Hepatocyte (in vitro differentiated cells): Measurements from ENCODE around the gene REPS2.

Experiments
- EZH2 ChIP-seq: fragments of 200-600 bp; sonication (generic); IDR thresholded peaks from 2 replicates; pipeline ENCODE4 v1.6.1; 2016; ENCODE audit warnings: antibody characterized with exemption, mild to moderate bottlenecking, borderline replicate concordance
- EZH2phosphoT487 ChIP-seq: fragments of 200-600 bp; sonication (generic); IDR thresholded peaks from one replicate; pipeline ENCODE4 v1.6.1; 2018; ENCODE audit warnings: antibody characterized with exemption, mild to moderate bottlenecking, low read depth, moderate library complexity; ENCODE audit not compliant: unreplicated experiment, severe bottlenecking
- TF ChIP-seq, protein P1 (sequence below): fragments of 200-600 bp; sonication (generic); IDR thresholded peaks from 2 replicates; pipeline ENCODE4 v1.5.1; 2016; ENCODE audit warnings: antibody characterized with exemption, mild to moderate bottlenecking; ENCODE audit not compliant: poor library complexity

DNA sequence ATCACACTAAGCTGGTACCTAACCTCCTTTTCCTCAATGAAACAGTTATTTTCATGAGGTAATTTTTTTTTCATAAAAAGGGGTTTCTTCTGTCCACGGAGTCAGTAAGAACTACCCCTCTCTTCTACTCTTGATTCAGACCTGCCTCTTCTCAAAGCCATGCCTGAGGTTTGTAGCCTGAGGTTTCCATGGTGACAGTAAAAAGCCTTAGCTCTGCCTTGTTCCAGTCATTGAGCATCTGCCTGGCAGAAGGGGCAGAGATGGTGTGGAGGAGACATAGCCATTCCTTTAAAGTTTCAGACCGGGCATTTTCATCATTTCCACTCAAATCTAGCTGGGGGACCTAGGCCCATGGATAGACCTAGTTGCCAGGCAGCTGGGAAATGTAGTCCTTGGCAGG is 135.5 kb downstream of the REPS2 start:
- TF ChIP-seq, protein P1, sequence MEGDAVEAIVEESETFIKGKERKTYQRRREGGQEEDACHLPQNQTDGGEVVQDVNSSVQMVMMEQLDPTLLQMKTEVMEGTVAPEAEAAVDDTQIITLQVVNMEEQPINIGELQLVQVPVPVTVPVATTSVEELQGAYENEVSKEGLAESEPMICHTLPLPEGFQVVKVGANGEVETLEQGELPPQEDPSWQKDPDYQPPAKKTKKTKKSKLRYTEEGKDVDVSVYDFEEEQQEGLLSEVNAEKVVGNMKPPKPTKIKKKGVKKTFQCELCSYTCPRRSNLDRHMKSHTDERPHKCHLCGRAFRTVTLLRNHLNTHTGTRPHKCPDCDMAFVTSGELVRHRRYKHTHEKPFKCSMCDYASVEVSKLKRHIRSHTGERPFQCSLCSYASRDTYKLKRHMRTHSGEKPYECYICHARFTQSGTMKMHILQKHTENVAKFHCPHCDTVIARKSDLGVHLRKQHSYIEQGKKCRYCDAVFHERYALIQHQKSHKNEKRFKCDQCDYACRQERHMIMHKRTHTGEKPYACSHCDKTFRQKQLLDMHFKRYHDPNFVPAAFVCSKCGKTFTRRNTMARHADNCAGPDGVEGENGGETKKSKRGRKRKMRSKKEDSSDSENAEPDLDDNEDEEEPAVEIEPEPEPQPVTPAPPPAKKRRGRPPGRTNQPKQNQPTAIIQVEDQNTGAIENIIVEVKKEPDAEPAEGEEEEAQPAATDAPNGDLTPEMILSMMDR: no peak
- no peak for TF ChIP-seq EZH2phosphoT487
- TF ChIP-seq EZH2: no peak
